Nephron (organoid): ENCODE measurements around the gene H3-3A.

Experiments used
- H3K27ac Mint-ChIP-seq, 3 experiments: 2 replicates each; pipeline ENCODE4 v1.8.0; 2020; ENCODE audit warnings: mixed read lengths in 3 of 3, mild to moderate bottlenecking in 2 of 3, moderate library complexity in 1 of 3
- H3K27me3 Mint-ChIP-seq: 2 replicates; pipeline ENCODE4 v1.8.0; 2021; ENCODE audit warnings: low read depth, mild to moderate bottlenecking, moderate library complexity, mixed read lengths
- H3K36me3 Mint-ChIP-seq: 2 replicates; pipeline ENCODE4 v1.8.0; 2020; ENCODE audit warnings: low read depth, mixed read lengths
- H3K4me1 Mint-ChIP-seq: 2 replicates; pipeline ENCODE4 v1.8.0; 2020; ENCODE audit warnings: mixed read lengths
- H3K4me3 Mint-ChIP-seq, 3 experiments: 2 replicates each; pipeline ENCODE4 v1.8.0; 2020; ENCODE audit warnings: mild to moderate bottlenecking in 3 of 3, mixed read lengths in 3 of 3, moderate library complexity in 2 of 3
- H3K9me3 Mint-ChIP-seq: 2 replicates; pipeline ENCODE4 v1.8.0; 2020; ENCODE audit warnings: mixed read lengths
- TF ChIP-seq, protein P1 (sequence below), 3 experiments: fragments of 200-600 bp; sonication (generic); IDR thresholded peaks; one replicate each; pipeline ENCODE4 v1.5.0; 2021; ENCODE audit warnings: antibody characterized with exemption in 3 of 3; ENCODE audit not compliant: unreplicated experiment in 3 of 3

Gene H3-3A

DNA sequence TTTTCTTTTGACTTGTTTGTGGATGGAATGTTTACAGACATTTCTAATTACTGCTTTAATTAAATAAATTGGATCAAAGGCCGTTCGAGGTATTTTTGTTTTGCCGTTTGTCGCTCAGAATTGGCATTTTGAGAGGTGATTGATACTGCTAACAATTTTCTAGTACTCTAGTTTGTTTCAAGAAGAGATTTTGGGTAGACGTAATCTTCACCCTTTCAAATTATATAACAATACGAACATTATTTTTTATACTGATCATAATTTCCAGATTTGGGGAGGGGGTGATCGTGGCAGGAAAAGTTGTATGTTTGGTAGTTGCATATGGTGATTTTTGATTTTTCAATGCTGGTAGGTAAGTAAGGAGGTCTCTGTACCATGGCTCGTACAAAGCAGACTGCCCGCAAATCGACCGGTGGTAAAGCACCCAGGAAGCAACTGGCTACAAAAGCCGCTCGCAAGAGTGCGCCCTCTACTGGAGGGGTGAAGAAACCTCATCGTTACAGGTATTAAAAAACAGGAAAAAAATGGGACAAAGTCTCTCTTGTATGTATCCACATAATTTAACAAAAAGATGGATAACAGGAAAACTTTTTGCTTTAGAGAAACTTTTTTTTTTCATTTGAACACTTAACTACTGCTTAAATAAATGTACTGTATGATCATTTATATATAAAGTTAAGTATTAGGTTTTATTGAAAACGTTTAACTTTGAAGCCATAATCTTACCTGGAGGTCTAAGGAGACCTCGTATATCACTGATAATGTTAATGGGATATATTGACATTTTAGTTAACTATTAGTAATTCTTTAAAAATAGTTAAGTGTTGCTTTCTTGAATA is 1.7 kb downstream of the H3-3A start:
- H3K4me1 Mint-ChIP-seq: peaks cover 49% of the 10 kb centered on the region
- TF ChIP-seq, protein P1, sequence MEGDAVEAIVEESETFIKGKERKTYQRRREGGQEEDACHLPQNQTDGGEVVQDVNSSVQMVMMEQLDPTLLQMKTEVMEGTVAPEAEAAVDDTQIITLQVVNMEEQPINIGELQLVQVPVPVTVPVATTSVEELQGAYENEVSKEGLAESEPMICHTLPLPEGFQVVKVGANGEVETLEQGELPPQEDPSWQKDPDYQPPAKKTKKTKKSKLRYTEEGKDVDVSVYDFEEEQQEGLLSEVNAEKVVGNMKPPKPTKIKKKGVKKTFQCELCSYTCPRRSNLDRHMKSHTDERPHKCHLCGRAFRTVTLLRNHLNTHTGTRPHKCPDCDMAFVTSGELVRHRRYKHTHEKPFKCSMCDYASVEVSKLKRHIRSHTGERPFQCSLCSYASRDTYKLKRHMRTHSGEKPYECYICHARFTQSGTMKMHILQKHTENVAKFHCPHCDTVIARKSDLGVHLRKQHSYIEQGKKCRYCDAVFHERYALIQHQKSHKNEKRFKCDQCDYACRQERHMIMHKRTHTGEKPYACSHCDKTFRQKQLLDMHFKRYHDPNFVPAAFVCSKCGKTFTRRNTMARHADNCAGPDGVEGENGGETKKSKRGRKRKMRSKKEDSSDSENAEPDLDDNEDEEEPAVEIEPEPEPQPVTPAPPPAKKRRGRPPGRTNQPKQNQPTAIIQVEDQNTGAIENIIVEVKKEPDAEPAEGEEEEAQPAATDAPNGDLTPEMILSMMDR (IDR thresholded peaks at IDR 0.05; ENCODE audit: unreplicated experiment in 3 of 3): peak; percentile 67 to 90 (median 68)
- H3K36me3 Mint-ChIP-seq: peaks cover 54% of the 10 kb centered on the region
- no peaks in the 10 kb centered on the region for H3K27me3 Mint-ChIP-seq
- H3K4me3 Mint-ChIP-seq: peak overlapping the region; percentile 100
- peak overlapping the region; percentile 99 to 100 (median 100) for H3K27ac Mint-ChIP-seq
- no peaks in the 10 kb centered on the region for H3K9me3 Mint-ChIP-seq

DNA sequence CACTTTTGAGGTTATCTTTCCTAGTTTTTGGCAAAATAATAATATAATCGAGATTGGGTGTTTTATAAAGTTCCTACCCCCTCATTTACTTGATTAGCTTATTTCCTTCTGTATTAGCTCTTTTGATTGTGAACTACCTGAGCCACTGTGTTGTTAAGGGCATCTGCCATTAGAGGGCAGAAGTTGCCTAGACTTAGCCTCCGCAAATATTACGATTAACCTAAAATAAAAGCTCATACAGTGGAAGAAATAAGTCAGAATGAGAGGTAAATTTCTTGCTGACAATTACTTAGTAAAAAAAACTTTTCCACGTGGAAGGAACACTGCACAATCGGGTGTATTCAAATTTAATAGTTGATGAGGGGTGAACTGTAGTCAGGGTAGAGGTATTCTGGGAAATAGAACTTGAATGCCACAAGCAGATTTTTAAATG is 2.3 kb downstream of the H3-3A start:
- Mint-ChIP-seq H3K36me3 (peaks cover 50% of the 10 kb centered on the region), H3K4me3 (peak overlapping the region; percentile 88 to 100 (median 89)), H3K27ac (peak overlapping the region; percentile 90 to 99 (median 93)), H3K27me3 (no peaks in the 10 kb centered on the region), H3K4me1 (peaks cover 49% of the 10 kb centered on the region), H3K9me3 (no peaks in the 10 kb centered on the region)
- TF ChIP-seq, protein P1 (IDR thresholded peaks at IDR 0.05; ENCODE audit: unreplicated experiment in 3 of 3): peak; percentile 38 to 50 (median 44)

DNA sequence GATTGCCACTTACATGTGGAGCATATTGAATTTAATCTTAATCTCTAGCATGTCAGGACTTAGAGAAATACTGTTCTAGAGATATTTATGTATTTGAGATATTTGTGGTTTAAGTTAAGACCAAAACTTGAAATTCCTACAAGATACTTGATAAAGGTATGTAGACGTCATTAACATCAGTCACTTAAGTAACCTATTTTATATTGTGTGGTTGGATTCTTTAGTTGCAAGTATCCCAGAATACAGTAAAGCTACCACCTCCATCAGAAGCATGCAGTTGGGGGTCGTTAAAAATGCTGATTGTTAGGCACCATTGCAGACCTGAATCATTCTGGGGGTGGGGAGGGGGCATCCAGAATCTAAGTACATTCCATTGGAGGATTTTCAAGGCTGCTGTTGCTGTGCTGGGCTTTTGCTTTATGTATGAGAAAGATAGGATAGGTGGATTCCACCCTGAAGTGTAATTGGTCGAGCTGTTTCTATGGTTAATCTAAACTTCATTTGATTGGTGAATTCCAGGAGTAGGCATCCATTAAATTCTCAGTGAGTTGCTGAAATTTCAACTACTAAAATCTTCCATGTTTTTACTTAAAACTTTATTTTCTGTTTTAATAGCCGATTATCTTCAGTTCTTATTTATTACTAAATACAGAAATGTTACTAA is 4.0 kb downstream of the H3-3A start:
- Mint-ChIP-seq H3K4me1 (peaks cover 37% of the 10 kb centered on the region), H3K9me3 (no peaks in the 10 kb centered on the region), H3K4me3 (peak overlapping the region; percentile 88 to 100 (median 89)), H3K27me3 (no peaks in the 10 kb centered on the region), H3K27ac (no peak overlapping the region), H3K36me3 (peaks cover 55% of the 10 kb centered on the region)
- TF ChIP-seq, protein P1 (IDR thresholded peaks at IDR 0.05; ENCODE audit: unreplicated experiment in 3 of 3): no peak

DNA sequence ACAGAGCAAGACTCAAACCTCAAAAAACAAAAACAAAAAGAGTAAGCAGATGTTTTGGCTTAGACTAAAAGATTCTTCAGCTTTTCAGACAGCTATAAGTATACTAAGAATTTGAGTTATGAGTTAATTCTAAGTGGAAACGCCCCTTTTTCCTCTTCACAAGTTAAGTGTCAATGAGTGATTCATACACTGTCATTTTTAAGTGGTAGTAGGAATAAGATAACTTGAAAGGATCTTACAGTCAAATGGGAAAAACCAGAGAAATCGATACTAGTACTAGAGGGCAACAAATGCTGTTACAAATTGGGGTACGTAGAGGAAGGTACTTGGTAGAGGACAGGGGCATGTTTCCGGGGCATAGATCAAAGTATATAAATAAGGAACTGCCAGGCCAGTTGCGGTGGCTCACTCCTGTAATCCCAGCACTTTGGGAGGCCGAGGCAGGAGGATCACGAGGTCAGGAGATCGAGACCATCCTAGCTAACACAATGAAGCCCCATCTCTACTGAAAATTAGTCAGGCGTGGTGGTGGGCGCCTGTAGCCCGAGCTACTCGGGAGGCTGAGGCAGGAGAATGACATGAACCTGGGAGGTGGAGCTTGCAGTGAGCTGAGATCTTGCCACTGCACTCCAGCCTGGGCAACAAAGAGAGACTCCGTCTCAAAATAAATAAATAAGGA is 7.4 kb downstream of the H3-3A start:
- no peak overlapping the region for H3K4me3 Mint-ChIP-seq
- peaks cover 80% of the 10 kb centered on the region for H3K36me3 Mint-ChIP-seq
- no peaks in the 10 kb centered on the region for H3K9me3 Mint-ChIP-seq
- H3K27me3 Mint-ChIP-seq: no peaks in the 10 kb centered on the region
- no peak overlapping the region for H3K27ac Mint-ChIP-seq
- TF ChIP-seq, protein P1 (IDR thresholded peaks at IDR 0.05; ENCODE audit: unreplicated experiment in 3 of 3): no peak
- H3K4me1 Mint-ChIP-seq: peaks cover 34% of the 10 kb centered on the region

DNA sequence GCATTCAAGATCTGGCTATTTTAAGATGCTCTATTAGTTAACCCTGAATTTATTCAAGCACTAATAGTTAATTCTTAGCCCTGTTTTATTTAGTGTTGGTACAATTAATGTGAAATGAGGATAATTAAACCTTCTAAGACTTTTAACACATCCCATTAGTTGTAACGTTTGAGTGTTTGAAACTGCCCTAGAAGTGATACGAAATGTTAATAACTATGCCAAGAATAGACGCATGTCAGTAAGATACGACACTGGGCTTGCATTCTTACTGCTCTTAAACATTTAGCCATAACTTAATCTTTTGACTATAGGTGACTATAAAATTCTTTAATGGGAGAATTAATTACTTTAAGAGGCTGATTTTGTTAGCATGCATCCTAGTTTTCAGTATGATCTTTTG is 9.8 kb downstream of the H3-3A start:
- no peak overlapping the region for H3K27ac Mint-ChIP-seq
- H3K9me3 Mint-ChIP-seq: no peaks in the 10 kb centered on the region
- TF ChIP-seq, protein P1 (IDR thresholded peaks at IDR 0.05; ENCODE audit: unreplicated experiment in 3 of 3): no peak
- no peaks in the 10 kb centered on the region for H3K27me3 Mint-ChIP-seq
- H3K36me3 Mint-ChIP-seq: peaks cover 66% of the 10 kb centered on the region
- H3K4me3 Mint-ChIP-seq: no peak overlapping the region
- peaks cover 12% of the 10 kb centered on the region for H3K4me1 Mint-ChIP-seq
